Measurements from ENCODE around the gene BNC1. TPM values are rescaled to one million over a fixed set of nuclear protein-coding genes. Genes with fewer than 3 reads are reported as not detected.
"Not testable (repeated sequence)": the region's sequence is repeated elsewhere in the genome, so short reads cannot be mapped to it uniquely, and the experiment has no call there.

The BNC1 gene
- polyA plus RNA-seq, 1 donor = 2.2 TPM

DNA sequence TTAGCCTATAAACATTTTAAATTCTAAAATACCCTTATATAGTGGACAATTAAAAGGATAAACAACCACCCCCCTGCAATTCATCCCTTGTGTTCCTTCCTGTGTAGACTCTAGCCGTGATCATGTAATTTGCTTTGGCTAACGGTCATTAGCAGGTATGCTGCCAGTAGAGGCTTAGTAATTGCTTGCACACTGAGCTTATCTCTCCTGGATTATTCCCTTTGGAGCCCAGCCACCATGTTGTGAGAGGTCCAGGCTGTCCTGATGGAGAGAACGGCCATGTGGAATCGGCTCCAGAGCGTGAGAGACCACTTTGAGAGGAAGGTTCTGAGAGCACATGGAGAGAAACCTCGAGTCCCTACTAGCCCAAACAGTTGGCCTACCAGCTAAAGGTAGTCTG lies 11.0 kb upstream of the BNC1 start:
- DNase-seq = no peak

DNA sequence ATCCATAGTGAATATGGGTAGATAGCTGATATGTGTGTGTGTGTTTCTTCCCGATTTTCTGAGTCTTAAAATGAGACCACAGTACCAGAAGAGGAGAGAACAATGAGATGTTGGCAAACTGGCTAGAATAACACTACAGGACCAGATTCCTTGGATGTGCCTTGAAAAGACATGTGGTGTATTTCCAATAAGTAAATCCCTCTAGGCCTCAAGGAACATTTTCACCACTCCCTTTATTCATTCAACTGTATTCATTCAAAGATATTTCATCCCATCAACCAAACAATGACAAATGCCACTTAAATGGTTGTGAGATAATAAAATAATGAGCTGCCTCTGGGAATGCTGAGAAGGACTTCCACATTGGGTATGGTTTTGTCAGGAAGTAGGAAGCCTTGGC lies 8.7 kb upstream of the BNC1 start:
- no peak for DNase-seq

DNA sequence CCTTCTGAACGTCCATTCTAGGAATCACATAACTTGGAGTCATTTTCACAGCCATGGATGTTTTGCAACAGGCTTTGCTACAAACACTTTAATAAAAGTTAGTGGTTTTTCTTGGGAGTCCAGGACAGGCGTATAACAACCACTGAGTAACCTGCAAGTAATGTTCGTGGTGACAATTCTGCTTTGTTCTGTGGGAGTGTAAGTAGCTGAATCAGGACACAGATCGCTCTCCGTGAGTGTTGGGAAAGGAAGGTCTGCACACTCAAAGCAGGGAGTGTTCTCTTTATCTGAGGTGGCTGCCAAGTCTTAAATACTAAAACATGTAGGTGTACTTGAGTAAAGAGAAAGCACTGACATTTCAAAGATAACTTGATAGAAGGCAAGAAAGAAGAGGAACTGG lies 7.9 kb upstream of the BNC1 start:
- no peak for DNase-seq

DNA sequence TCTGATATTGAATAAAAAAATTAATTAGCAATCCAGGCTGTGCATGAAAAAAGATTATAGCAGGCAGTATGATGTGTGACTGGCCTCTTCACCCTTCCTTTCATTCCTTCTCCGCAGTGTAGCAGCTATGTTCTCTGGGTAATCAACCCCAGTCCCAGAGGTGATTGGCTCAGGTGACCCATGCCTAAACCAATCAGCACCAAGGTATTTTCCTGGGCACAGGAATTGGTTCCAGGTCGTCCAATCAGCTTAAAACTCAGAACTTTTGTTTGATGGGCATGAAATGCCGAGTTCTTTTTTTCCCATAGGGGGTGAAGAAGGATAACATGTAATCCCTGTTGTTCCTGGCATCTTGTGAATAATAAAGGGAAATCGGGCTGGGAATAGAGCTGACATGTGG lies 5.8 kb upstream of the BNC1 start:
- DNase-seq = no peak

DNA sequence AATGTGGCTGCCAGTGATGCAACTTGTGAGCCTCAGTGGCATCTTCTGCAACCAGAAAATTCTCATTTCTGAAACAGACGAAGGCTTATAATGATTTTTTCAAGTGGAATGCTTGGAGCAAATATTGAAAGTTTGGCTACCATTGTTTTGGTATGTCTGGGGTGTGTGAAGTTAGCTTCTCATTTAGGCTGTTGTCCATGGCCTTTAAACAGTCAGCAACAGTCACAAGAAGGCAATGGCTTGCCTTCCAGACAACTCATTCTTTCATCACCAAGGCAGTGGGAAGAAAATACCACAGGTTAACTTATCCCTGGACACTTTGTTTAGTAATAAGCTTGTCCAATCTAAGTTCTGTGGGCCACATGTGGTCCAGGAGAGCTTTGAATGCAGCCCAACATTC lies 4.7 kb upstream of the BNC1 start:
- DNase-seq = no peak

DNA sequence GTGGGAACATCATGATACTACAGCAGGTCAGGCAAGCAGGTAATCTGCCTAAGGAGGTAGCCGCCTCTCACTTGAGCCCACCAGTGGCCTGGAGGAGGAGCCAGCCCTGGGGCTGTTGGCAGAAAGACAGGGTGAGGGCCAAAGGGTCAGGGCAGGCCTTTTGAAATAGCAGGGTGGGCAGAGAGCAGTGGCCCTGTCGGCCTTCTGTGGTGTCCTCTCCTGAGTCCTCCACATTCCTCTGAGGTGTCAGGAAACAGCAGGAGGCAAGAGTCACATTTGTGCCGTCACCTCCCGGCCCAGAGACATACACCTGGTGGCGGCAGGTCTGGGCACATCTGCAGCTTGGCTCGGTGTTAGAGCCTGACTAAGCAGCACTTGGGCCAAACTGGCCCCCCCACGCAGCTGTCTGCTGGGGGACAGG lies 3.9 kb upstream of the BNC1 start:
- DNase-seq = no peak

DNA sequence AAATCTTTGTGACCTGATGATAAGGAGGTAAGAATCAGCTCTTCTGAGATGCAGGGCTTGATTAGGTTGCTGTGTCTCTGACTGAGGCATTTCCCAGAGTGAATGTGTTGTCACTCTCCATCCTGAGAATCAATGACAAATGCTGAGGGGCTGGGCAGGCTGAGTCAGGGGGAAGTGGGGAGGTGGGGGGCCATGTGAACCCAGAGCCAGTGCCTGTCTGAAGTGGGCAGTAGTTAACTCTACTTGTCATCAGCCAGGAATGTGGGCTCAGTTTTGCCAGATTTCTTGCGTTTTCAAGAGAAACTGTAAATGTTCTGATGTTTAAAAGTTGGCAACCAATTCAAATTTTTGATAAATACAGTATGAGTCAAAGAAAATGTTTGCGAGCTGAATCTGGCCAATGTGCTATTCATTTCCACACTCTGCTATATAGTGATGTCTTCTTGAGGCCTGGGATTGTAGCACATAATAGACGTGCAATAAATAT lies 3.1 kb upstream of the BNC1 start:
- DNase-seq = no peak

DNA sequence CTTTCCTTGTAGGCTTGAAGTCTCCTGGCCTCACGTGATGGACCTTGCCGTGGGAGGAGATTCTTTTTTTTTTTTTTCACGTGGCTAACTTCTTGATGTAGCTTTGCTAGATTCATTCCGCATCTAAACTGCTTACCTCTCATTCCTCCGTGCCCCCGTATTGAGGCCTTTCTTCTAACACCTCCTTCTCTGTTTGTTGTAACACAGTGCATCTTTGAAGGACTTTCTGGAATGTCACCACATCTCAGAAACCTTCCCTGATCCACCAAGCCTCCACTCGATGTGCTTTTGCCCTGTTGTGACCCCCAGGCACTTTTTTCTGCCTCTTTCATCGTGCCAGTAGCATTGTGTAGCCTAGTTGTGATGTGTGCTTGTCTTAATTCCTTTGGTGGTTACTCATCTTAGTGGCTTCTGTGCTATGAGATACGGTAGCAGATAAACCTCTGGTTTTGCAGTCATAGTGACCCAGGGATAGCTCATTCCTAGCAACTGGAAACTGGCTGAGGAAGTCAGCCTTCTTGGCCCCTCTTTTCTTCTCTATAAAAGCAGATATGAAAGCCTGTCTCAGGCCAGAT lies 1.6 kb upstream of the BNC1 start:
- DNase-seq = no peak

DNA sequence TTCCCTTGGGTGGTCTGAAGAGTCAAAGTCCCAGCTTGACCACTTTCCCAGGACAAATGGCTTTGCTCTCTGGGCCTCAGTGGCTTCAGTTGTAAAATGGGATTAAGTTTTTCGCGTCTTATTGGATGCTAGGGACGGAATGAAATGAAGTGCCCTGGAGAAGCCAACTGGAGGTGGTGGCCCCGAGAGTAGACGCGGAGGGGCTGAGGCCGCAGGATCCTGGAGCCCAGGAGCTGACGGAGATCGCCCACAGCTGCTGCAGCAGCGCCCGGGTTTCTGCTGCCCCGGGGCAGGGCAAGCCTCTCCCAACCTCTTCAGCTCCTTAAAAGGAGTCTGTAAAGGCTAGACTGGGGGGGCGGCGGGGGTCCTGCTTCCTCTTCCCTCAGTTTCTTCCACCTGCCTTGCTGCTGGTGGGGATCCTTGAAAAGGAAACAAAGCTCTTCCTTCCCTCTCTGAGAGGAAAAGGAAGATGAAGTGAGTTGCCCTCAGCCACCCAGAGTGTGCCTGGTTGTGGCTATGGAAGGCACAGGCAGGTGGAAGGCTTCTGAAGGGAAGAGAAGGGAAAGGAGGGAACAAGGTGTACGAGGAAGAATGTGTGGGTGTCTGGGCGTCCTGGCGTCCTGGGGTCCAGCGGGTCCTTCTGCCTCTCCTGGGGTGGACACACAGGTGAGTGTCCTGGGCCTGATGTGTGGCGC lies 967 bp upstream of the BNC1 start:
- no peak for DNase-seq

DNA sequence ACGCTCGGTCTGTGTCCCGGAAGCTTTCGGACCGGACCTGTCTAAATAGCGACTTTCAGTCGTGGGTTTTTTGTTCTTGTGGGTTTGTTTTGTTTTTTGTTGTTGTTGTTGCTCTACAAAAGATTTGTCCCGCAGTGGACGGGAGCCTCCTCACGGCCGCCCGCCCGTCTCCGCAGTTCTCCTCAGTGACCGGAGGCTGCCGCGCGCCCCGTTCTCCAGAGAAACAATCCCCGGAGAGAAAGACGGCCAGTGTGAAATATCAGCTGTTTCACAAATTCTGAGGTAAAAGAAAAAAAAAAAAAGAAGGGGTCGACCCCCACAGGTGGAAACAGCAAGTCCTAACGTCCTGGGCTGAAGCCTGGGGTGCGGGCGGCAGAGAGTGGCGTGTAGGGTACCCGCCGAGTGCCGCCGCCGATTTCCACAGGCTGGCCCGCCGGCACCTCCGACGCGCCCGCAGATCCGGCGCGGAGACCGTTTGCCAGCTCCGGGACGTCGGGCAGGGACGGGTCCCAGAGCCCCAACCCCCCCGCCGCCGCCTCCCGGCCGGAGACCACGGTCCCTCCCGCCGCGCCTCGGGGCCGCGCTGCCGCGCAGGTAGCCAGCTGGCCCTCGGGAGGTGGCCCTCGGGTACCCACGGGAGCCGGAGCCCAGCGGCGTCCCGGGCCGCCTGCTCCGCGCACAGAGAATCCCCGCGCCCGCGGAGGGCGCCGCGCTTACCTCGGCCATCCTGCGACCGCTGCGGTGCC lies 478 bp downstream of the BNC1 start:
- DNase-seq = no peak

DNA sequence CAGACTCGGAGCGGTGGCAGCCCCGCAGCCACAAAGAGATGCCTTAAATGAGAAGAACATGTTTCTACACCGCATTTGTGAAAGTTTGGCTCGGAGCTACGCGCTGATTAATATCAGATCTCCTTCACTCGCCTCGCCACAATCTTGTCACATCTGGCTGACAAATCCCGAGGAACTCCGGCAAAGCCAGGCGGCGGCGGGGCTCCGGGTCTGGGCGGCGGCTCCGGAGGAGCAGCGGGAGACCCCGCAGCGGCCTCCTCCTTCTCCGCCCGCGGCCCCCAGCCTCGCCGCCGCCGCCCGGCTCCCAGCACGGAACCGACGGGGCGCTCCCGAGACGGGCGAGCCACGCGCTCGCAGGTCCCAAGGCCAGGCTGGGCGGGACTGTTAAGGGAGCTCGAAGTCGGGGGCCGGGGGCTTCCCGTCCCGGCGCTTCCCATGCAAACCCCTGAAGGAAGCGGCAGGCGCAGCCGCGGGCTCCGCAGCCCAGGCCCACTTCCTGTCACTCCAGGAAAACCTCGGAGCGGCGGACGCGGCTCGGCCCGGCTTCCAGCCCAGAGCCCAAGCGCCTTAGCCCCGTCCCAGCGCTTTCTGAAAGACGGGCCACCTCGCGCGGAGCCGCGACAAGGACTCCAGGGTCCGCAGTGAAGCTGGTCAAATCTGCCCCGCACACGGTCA lies 1.2 kb downstream of the BNC1 start:
- DNase-seq = peak; percentile 42

DNA sequence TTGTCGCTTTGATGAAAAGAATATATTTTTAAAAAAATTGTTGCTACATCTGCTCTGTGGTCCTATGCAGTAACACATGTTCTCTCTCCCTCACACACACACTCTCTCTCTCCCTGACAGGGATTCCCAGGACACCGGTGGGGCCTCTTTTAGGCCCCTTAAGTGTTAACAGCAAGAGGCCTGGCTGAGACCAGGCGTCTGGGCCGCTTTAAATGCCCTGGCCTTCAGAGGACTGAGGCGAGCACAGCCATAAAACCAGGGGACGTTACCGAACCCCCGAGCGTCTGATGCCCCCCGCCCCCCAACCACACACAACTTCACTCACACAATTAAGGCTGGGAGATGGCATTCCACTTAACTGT lies 1.7 kb downstream of the BNC1 start:
- peak; percentile 15 for DNase-seq

DNA sequence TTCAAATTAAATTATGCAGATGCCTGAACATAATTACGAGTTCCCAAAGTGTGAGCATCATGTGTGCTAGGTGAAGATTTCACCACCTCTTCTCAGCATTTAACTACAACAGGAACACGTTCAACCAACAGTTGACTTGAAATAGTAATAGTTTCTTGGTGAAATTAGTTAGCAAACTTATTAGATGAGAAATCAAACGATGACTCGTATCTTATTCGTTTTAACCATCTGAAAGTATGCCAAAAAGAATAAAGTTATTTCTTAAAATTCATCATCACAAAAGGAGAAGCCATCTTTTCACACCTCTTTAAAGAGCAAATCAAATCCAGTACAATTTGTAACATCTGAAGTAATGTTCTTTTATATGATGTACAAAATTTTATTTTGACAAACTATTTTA lies 2.3 kb downstream of the BNC1 start:
- no peak for DNase-seq

DNA sequence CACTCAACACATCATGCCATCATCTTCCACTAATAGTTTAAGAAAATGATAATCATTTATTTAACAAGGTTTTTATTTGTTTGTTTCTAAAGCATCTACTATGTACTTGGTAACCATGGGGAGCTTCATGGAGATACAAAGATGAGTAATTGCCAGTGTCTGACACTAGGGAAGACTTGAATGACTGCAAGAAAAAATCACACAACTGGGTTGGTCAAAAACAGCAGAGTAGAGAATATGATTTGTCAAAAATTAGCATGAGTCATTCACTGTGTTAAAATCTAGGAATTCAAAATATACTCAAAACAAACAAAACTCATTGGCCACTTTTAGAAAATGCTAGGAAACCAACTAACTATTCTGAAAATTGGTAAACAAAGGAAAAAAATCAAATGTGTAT lies 6.3 kb downstream of the BNC1 start:
- no peak for DNase-seq

DNA sequence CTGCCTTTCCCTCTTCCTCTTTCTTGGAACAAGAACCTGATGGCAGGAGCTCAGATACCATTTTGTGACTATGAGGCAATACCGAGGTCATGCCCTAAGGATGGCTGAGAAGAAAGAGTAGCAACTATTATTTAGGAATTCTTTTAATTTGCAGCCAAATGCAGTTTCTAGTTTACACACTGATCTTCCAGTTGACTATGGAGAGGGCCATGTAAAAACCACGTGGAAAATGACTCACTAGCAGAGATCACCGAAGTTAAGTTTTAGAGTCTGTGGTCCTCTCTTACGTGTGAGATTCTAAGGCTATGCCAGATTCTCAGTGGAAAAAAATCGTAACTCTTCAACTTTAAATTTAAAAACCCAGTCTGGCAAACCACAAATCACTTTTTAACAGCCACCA lies 7.8 kb downstream of the BNC1 start:
- DNase-seq = no peak

DNA sequence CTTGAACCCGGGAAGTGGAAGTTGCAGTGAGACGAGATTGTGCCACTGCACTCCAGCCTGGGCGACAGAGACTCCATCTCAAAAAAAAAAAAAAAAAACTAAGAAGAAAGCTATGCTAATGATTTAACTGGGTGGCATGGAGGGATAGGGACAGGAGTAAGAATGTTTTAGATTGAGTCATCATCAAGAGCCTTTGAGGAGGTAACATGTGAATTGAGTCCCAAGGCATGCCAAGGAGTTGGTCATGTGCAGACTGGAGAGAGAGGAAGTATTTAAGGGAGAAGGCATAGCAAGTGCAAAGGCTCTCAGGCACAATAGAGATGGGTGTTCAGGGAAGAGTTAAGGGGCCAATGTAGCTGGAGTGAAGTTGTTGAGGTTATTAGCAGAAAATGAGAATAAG lies 9.1 kb downstream of the BNC1 start:
- no peak for DNase-seq

DNA sequence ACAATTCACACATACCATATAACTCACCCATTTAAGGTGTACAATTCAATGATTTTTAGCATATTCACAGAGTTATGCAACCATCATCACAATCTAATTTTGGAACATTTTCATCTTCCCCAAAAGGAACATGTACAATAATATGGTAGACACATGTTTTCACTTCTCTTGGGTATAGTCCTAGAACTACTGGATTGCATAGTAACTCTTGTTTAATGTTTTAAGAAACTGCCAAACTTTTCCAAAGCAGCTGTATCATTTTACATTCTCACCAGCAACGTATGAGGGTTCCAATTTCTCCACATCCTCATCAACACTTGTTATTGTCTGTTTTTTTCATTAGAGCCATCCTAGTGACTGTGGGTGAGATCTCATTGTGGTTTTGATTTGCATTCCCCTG lies 14.3 kb downstream of the BNC1 start:
- no peak for DNase-seq

DNA sequence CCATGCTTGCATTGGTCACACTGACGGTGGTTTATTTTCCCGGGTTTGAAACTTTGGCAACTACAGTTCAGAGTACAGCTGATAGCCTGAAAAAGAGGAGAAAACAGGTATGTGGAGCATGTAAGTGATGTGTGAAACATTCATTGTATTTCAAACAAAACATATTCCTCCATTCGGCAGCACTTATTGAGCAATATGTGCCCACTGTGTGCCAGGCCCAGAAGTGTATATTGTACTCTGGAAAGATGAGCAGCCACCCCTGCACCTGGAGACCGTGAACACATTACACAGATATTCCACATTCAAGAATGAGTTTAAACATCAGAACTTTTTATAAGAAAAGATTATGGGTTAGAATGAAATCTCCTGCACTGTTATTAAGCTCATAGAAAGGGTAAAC lies 16.3 kb downstream of the BNC1 start:
- no peak for DNase-seq

DNA sequence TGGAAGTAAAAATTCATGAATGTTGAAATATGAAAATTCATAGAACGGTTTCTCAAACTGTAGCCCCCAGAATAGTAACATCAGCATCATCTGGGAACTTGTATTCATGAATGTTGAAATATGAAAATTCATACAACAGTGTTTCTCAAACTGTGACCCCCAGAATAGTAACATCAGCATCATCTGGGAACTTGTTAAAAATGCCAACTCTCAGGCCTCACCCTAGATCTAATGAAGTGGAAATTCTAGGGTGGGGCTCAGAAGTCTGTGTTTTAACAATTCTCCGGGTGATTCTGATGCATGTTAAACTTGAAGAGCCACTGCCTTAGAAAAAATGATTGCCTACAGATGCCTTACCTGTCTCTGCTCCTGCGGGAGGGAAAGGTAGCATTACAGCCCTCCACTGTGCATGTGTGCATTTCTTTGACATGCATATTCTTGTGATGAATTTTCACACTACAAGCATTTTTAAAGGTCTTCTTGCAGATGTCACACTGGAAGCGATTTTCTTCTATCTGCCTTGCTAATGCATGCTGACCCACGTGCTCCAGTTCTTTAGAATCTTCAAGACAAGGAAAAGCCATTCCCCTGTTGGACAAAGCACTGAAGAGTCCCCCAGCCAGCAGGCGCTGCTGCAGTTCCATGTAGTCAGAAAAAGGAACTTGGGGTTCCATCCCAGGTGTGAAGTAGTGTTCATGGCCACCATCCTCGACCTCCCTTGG lies 21.7 kb downstream of the BNC1 start:
- DNase-seq = no peak

DNA sequence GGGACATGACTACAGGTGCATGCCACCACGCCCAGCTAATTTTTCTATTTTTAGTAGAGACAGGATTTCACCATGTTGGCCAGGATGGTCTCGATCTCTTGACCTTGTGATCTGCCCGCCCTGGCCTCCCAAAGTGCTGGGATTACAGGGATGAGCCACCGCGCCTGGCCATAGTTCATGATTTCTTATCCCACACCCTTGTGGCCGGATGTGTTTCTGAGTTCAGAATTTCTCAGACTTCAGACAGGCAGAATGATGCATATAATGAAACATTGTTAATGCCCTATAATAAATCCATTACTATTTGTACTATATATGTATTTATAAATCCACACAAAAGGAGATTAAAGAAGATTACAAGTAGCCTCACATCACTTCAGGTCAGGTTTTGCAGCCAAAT lies 22.3 kb downstream of the BNC1 start:
- not testable (repeated sequence) for DNase-seq

DNA sequence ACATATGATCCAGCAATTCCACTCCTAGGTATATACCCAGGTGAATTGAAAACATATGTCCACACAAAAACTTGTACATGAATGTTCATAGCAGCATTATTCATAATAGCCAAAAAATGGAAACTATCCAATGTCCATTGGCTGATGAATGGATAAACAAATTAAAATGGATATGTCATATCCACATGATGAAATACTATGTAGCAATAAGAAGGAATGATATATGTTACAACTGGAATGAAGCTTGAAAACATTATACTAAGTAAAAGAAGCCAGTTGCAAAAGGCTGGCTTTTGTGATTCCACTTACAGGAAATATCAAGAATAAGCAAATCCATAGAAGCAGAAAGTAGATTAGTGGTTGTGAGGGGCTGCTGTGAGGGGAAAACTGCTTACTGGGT lies 33.7 kb downstream of the BNC1 start:
- no peak for DNase-seq

DNA sequence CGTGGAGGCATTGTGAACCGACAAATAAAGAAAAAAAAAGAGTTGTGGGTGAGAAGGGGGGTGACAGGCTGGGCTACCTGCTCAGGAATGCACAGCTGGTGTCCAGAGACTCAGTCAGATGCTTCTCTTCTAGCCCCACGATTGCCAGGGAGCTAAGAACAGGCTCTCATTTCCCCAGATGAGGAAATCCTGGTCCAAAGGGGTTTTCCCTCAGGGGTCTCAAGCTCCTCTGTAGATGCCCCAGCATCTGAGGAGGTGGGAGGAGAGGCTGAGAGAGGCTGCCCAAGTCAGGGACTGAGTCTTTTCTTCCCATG lies 35.5 kb downstream of the BNC1 start:
- DNase-seq = no peak
